ENCODE measurements around the gene MAP3K21.

- TF ChIP-seq POLR2A (IDR thresholded peaks at IDR 0.05): no peak
- no peak for TF ChIP-seq CTCF (IDR thresholded peaks at IDR 0.05)
- no peak for TF ChIP-seq POLR2AphosphoS5 (IDR thresholded peaks at IDR 0.05)
Observed at GRCh38 chr1:233359431-233359830, 31.9 kb downstream of the MAP3K21 start.
